A549 (cell line): ENCODE measurements around the gene XPO1.

Source experiments
- CTCF ChIP-seq: fragments of >200 bp; sonication (Bioruptor Twin); formaldehyde crosslinking; IDR thresholded peaks from 3 replicates; pipeline ENCODE4 v1.5.1; 2016
- HMGXB4 ChIP-seq: fragments of 250-450 bp; sonication (Bioruptor Pico); IDR thresholded peaks from 2 replicates; pipeline ENCODE4 v1.5.0; 2021; ENCODE audit warnings: mild to moderate bottlenecking, moderate library complexity, borderline replicate concordance
- JUNB ChIP-seq: fragments of >200 bp; sonication (Bioruptor Twin); formaldehyde crosslinking; IDR thresholded peaks from 2 replicates; pipeline ENCODE4 v1.6.1; 2016
- POLR2A ChIP-seq: IDR thresholded peaks from 2 replicates; pipeline ENCODE4 v1.6.1; 2012; ENCODE audit warnings: mild to moderate bottlenecking, low read length
- SREBF2 ChIP-seq: fragments of 450-650 bp; IDR thresholded peaks from 2 replicates; pipeline ENCODE4 v1.6.1; 2014; ENCODE audit warnings: mild to moderate bottlenecking, moderate library complexity
- ZC3H11A ChIP-seq: fragments of 450-650 bp; IDR thresholded peaks from 2 replicates; pipeline ENCODE4 v1.6.1; 2014; ENCODE audit warnings: antibody characterized with exemption, mild to moderate bottlenecking
- TF ChIP-seq, protein P1 (sequence below): fragments of 200-600 bp; sonication (generic); IDR thresholded peaks from 2 replicates; pipeline ENCODE4 v1.6.1; 2016; ENCODE audit warnings: antibody characterized with exemption, mild to moderate bottlenecking, moderate library complexity

DNA sequence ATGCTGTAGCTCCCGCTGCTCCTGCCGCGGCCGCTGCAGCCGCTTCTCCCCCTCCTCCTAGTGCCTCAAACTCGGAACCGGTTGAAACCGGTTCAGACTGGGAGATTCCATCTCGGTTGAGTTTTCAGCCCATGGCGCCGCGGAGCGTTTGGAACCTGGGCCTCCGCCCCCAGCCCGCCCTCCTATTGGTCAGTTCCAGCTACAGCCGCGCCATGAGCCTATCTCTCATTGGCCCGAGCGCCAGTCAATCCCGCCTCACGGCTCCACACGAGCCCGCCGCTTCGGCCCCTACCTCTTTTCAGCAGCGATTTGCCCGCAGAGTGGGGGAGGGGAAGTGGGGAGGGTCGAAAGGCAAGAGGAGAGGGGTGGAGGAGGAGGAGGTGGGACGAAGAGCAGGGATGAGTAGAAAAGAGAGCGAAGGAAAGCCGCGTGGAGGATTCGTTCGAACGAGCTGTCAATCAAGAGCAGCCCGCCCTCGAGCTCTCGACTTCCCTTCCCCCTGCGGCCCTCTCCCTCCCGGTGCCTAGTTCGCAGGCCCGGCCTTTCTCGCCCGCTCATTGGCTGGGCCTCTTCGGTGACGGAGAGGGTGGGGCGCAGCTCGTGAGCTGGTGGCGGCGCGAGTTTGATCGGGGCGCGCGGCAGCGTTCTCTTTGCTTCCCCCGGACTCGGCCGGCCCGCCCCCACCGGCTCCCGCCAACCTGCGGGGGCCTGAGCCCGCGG is at the start of gene XPO1:
- TF ChIP-seq JUNB, result no peak
- no peak for TF ChIP-seq SREBF2
- TF ChIP-seq, protein P1, sequence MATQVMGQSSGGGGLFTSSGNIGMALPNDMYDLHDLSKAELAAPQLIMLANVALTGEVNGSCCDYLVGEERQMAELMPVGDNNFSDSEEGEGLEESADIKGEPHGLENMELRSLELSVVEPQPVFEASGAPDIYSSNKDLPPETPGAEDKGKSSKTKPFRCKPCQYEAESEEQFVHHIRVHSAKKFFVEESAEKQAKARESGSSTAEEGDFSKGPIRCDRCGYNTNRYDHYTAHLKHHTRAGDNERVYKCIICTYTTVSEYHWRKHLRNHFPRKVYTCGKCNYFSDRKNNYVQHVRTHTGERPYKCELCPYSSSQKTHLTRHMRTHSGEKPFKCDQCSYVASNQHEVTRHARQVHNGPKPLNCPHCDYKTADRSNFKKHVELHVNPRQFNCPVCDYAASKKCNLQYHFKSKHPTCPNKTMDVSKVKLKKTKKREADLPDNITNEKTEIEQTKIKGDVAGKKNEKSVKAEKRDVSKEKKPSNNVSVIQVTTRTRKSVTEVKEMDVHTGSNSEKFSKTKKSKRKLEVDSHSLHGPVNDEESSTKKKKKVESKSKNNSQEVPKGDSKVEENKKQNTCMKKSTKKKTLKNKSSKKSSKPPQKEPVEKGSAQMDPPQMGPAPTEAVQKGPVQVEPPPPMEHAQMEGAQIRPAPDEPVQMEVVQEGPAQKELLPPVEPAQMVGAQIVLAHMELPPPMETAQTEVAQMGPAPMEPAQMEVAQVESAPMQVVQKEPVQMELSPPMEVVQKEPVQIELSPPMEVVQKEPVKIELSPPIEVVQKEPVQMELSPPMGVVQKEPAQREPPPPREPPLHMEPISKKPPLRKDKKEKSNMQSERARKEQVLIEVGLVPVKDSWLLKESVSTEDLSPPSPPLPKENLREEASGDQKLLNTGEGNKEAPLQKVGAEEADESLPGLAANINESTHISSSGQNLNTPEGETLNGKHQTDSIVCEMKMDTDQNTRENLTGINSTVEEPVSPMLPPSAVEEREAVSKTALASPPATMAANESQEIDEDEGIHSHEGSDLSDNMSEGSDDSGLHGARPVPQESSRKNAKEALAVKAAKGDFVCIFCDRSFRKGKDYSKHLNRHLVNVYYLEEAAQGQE, result peak; percentile 66
- no peak for TF ChIP-seq CTCF
- no peak for TF ChIP-seq ZC3H11A
- TF ChIP-seq POLR2A, result peak; percentile 86
- TF ChIP-seq HMGXB4, result no peak
